CD14-positive monocyte (primary cell): ENCODE data around the gene PATJ. TPM values are rescaled to one million over a fixed set of nuclear protein-coding genes. Genes with fewer than 3 reads are reported as not detected.

Experiments
- DNase-seq, 3 donors: peaks; one replicate each; pipeline ENCODE4 v3.0.0-alpha.2; 2011 to 2022
- H2AFZ ChIP-seq: 2 replicates; pipeline ENCODE4 v1.6.0; 2012; ENCODE audit warnings: mild to moderate bottlenecking, low read depth, low read length, inconsistent platforms; ENCODE audit not compliant: insufficient read depth, poor library complexity, severe bottlenecking
- H3K27ac ChIP-seq, 2 donors: 1 replicate in 1 of 2; 2 replicates in 1 of 2; pipeline ENCODE4 v1.5.1; 2012 to 2013; ENCODE audit warnings: low read length in 2 of 2, control low read depth in 1 of 2, inconsistent platforms in 1 of 2, low read depth in 1 of 2, mild to moderate bottlenecking in 1 of 2
- H3K27me3 ChIP-seq, 2 donors: one replicate each; pipeline versions ENCODE4 v1.6.0 to v1.6.1; 2011 to 2013; ENCODE audit warnings: low read length in 2 of 2; ENCODE audit not compliant: control insufficient read depth in 2 of 2, insufficient read depth in 2 of 2
- H3K36me3 ChIP-seq, 2 donors: replicated peaks in 1 of 2; 1 replicate in 1 of 2; 2 replicates in 1 of 2; pipeline versions ENCODE4 v1.5.1 to v1.6.1; 2012 to 2013; ENCODE audit warnings: low read length in 2 of 2, control low read depth in 1 of 2, inconsistent platforms in 1 of 2, mild to moderate bottlenecking in 1 of 2; ENCODE audit not compliant: insufficient read depth in 2 of 2, control insufficient read depth in 1 of 2
- H3K4me1 ChIP-seq, 2 donors: 1 replicate in 1 of 2; 2 replicates in 1 of 2; pipeline versions ENCODE4 v1.5.1 to v1.6.1; 2012 to 2013; ENCODE audit warnings: low read length in 2 of 2, control low read depth in 1 of 2, inconsistent platforms in 1 of 2, mild to moderate bottlenecking in 1 of 2, moderate library complexity in 1 of 2; ENCODE audit not compliant: insufficient read depth in 2 of 2, control insufficient read depth in 1 of 2
- H3K4me2 ChIP-seq: replicated peaks from 2 replicates; pipeline ENCODE3; 2012; ENCODE audit warnings: low read length, moderate library complexity, mild to moderate bottlenecking; ENCODE audit not compliant: poor library complexity, severe bottlenecking; ENCODE audit errors: extremely low read depth
- H3K4me3 ChIP-seq, 3 experiments: fragments of 200-600 bp in 1 of 3; sonication (generic) in 1 of 3; replicated peaks in 1 of 3; 1 replicate in 2 of 3; 2 replicates in 1 of 3; pipeline ENCODE4 v1.5.1; 2011 to 2013; ENCODE audit warnings: low read length in 3 of 3, mild to moderate bottlenecking in 3 of 3, control low read depth in 2 of 3, low read depth in 2 of 3, inconsistent platforms in 1 of 3, moderate library complexity in 1 of 3
- H3K79me2 ChIP-seq: 2 replicates; pipeline ENCODE4 v1.6.0; 2012; ENCODE audit warnings: mild to moderate bottlenecking, control low read depth, inconsistent platforms, low read length, moderate library complexity; ENCODE audit not compliant: insufficient read depth
- H3K9ac ChIP-seq: 2 replicates; pipeline ENCODE4 v1.6.0; 2017; ENCODE audit warnings: low read length, mild to moderate bottlenecking; ENCODE audit not compliant: insufficient read depth, poor library complexity, severe bottlenecking
- H3K9me3 ChIP-seq, 2 donors: replicated peaks in 1 of 2; 1 replicate in 1 of 2; 2 replicates in 1 of 2; pipeline versions ENCODE4 v1.5.1 to v1.6.1; 2012 to 2013; ENCODE audit warnings: low read length in 2 of 2, control low read depth in 1 of 2; ENCODE audit not compliant: control insufficient read depth in 1 of 2, insufficient read depth in 1 of 2
- H4K20me1 ChIP-seq: 2 replicates; pipeline ENCODE4 v1.6.0; 2012; ENCODE audit warnings: mild to moderate bottlenecking, low read length, control low read depth, moderate library complexity; ENCODE audit not compliant: insufficient read depth
- H3K27ac Mint-ChIP-seq, 7 donors: one replicate each; pipeline ENCODE4 v1.8.0; 2020; ENCODE audit warnings: mild to moderate bottlenecking in 7 of 7, mixed read lengths in 7 of 7, moderate library complexity in 6 of 7, inconsistent platforms in 2 of 7
- H3K27me3 Mint-ChIP-seq, 3 donors: one replicate each; pipeline ENCODE4 v1.8.0; 2021 to 2022; ENCODE audit warnings: low read depth in 3 of 3, mild to moderate bottlenecking in 3 of 3, mixed read lengths in 3 of 3, moderate library complexity in 3 of 3, inconsistent platforms in 1 of 3
- H3K36me3 Mint-ChIP-seq, 2 donors: one replicate each; pipeline ENCODE4 v1.8.0; 2020; ENCODE audit warnings: mixed read lengths in 2 of 2, inconsistent platforms in 1 of 2, mild to moderate bottlenecking in 1 of 2
- H3K4me1 Mint-ChIP-seq: one replicate; pipeline ENCODE4 v1.8.0; 2020; ENCODE audit warnings: mild to moderate bottlenecking, mixed read lengths
- H3K4me3 Mint-ChIP-seq, 2 donors: one replicate each; pipeline ENCODE4 v1.8.0; 2020; ENCODE audit warnings: mild to moderate bottlenecking in 2 of 2, mixed read lengths in 2 of 2, moderate library complexity in 1 of 2
- H3K9me3 Mint-ChIP-seq, 7 donors: one replicate each; pipeline ENCODE4 v1.8.0; 2020 to 2022; ENCODE audit warnings: mixed read lengths in 7 of 7, mild to moderate bottlenecking in 6 of 7, moderate library complexity in 6 of 7, inconsistent platforms in 2 of 7
- WGBS: methylation state at CpG from one replicate; pipeline ENCODE4 v1.1.5; 2013; ENCODE audit warnings: missing lambda C conversion rate; ENCODE audit not compliant: insufficient coverage; 5-methylcytosine and 5-hydroxymethylcytosine counted together
- intact Hi-C, 2 donors: fragments of 100-400 bp; cut with micrococcal nuclease; formaldehyde crosslinking; loops; one replicate each; pipeline versions ENCODE4 v1.15.0 to v1.15.1; 2023
- polyA plus RNA-seq, 3 donors: library from polyadenylated mRNA; depleted of rRNA in 1 of 3; unstranded in 2 of 3; stranded (reverse) in 1 of 3; fragments of 300-500 nt in 2 of 3; fragments of >200 nt in 1 of 3; fragmentation: Illumina TruSeq in 2 of 3; gene quantifications; 1 replicate in 2 of 3; 2 replicates in 1 of 3; pipeline ENCODE4 v1.2.3, GENCODE V29; 2012 to 2021
- TF ChIP-seq, protein P1 (sequence below): fragments of 200-600 bp; IDR thresholded peaks from one replicate; pipeline ENCODE4 v1.8.0; 2022; ENCODE audit warnings: antibody characterized with exemption, mild to moderate bottlenecking

Gene PATJ
- polyA plus RNA-seq, 3 donors, result 0.01 to 0.23 TPM; not detected in 1

DNA sequence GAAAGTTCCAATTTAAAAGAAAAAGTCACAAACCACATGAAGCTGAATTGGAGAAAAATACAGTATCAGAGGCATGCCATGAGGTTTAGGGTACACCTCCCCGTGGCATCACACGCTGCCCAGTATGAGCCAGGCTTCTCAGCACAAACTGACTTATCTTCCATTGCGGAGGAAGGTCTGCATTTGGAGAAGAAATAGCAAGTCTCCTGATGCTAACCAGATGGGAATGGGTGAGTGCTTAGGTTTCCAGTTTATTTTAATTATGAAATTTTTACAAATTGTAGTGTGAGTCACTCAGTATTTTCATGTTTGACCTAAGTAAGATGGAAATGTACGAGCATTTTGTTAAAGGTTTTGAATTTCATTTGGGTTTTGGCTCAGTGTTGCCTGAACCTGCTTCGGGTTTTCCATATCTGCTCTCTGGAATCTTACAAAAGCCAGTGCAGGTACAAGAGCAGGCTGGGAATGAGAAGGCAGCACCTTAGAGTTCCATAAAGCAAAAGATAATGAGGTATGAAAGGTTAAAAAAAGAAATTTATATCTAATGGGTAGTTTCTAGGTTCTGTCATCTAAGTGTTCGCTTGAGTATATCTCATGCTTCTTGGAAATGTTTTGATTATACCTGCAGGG lies 213.9 kb downstream of the PATJ start:
- Mint-ChIP-seq H3K4me3 (no peak overlapping the region), H3K9me3 (peaks cover 0 to 2% (median 0%) of the 10 kb centered on the region in 7 donors), H3K27me3 (peaks cover 0 to 2% (median 0%) of the 10 kb centered on the region in 3 donors), H3K4me1 (no peaks in the 10 kb centered on the region), H3K27ac (no peak overlapping the region), H3K36me3 (no peaks in the 10 kb centered on the region)
- Histone ChIP-seq H4K20me1 (no peaks in the 10 kb centered on the region), H3K27me3 (no peaks in the 10 kb centered on the region), H3K4me1 (no peaks in the 10 kb centered on the region), H3K9ac (no peak overlapping the region), H3K4me2 (no peak overlapping the region), H3K36me3 (no peaks in the 10 kb centered on the region), H2AFZ (no peak overlapping the region), H3K4me3 (no peak overlapping the region), H3K79me2 (no peaks in the 10 kb centered on the region), H3K9me3 (no peaks in the 10 kb centered on the region), H3K27ac (no peak overlapping the region)
- TF ChIP-seq, protein P1, sequence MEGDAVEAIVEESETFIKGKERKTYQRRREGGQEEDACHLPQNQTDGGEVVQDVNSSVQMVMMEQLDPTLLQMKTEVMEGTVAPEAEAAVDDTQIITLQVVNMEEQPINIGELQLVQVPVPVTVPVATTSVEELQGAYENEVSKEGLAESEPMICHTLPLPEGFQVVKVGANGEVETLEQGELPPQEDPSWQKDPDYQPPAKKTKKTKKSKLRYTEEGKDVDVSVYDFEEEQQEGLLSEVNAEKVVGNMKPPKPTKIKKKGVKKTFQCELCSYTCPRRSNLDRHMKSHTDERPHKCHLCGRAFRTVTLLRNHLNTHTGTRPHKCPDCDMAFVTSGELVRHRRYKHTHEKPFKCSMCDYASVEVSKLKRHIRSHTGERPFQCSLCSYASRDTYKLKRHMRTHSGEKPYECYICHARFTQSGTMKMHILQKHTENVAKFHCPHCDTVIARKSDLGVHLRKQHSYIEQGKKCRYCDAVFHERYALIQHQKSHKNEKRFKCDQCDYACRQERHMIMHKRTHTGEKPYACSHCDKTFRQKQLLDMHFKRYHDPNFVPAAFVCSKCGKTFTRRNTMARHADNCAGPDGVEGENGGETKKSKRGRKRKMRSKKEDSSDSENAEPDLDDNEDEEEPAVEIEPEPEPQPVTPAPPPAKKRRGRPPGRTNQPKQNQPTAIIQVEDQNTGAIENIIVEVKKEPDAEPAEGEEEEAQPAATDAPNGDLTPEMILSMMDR, result no peak
- DNase-seq, result no peak
- 100% methylated on average over 3 of the region's 6 CpGs for WGBS
- intact Hi-C loops, result no loop called here

DNA sequence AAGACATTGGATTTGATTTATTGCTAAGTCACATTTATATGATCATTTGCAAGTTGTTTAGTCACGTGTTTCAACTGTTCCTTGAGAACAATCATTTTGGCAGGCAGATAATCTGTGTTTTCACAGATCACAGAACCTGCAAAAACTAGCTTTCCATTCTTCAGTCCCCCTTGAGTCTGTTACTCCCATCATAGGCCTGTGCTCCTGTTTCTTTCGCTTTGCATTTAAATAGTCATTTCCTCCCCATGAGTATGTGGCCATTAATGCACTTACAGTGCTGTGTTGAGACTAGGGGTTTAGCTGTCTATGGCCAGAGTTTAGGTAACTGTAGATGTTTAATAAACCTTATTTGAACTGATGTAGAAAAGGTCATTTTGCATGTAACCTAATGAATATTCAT lies 214.5 kb downstream of the PATJ start:
- Mint-ChIP-seq H3K9me3 (peaks cover 0 to 2% (median 0%) of the 10 kb centered on the region in 7 donors), H3K27ac (no peak overlapping the region), H3K27me3 (peaks cover 0 to 2% (median 0%) of the 10 kb centered on the region in 3 donors), H3K36me3 (no peaks in the 10 kb centered on the region), H3K4me1 (no peaks in the 10 kb centered on the region), H3K4me3 (no peak overlapping the region)
- DNase-seq, result no peak
- 82% methylated on average over 1 of the region's 2 CpGs for WGBS
- H3K9me3 ChIP-seq, result no peaks in the 10 kb centered on the region
- no peaks in the 10 kb centered on the region for H3K4me1 ChIP-seq
- H3K4me2 ChIP-seq, result no peak overlapping the region
- intact Hi-C loops, result no loop called here
- H3K27me3 ChIP-seq, result no peaks in the 10 kb centered on the region
- H3K4me3 ChIP-seq, result no peak overlapping the region
- no peaks in the 10 kb centered on the region for H4K20me1 ChIP-seq
- H3K27ac ChIP-seq, result no peak overlapping the region
- H2AFZ ChIP-seq, result no peak overlapping the region
- no peaks in the 10 kb centered on the region for H3K79me2 ChIP-seq
- TF ChIP-seq, protein P1, result no peak
- no peaks in the 10 kb centered on the region for H3K36me3 ChIP-seq
- H3K9ac ChIP-seq, result no peak overlapping the region
